H1 (cell line): ENCODE results near the gene PIAS3. TPM values are rescaled to one million over a fixed set of nuclear protein-coding genes. Genes with fewer than 3 reads are reported as not detected.

Experiments used
- ASH2L ChIP-seq: fragments of 200-600, 300-600 bp; sonication (generic); IDR thresholded peaks from one replicate; pipeline ENCODE4 v1.7.1; 2017; ENCODE audit warnings: low read length
- BCL11A ChIP-seq, 2 experiments: IDR thresholded peaks; one replicate each; pipeline ENCODE4 v1.6.1; 2011; ENCODE audit warnings: low read depth in 2 of 2, low read length in 2 of 2, mild to moderate bottlenecking in 2 of 2
- PHF8 ChIP-seq: fragments of 200-600 bp; sonication (generic); conservative IDR thresholded peaks from 2 replicates; pipeline ENCODE4 v1.7.1; 2012; ENCODE audit warnings: low read depth, mild to moderate bottlenecking, inconsistent platforms, low read length, moderate library complexity
- POLR2A ChIP-seq, 2 experiments: IDR thresholded peaks; 1 replicate in 1 of 2; 2 replicates in 1 of 2; pipeline ENCODE4 v1.6.1; 2011; ENCODE audit warnings: low read depth in 2 of 2, low read length in 2 of 2, mild to moderate bottlenecking in 2 of 2; ENCODE audit errors: control extremely low read depth in 1 of 2
- POLR2AphosphoS5 ChIP-seq: IDR thresholded peaks from 2 replicates; pipeline ENCODE4 v1.6.1; 2011; ENCODE audit warnings: low read depth, low read length
- SAP30 ChIP-seq: fragments of 300-600 bp; sonication (generic); IDR thresholded peaks from 2 replicates; pipeline ENCODE4 v1.7.1; 2012; ENCODE audit warnings: low read length, moderate library complexity, mild to moderate bottlenecking, inconsistent platforms; ENCODE audit not compliant: insufficient read depth, insufficient replicate concordance
- SUZ12 ChIP-seq: fragments of 200-600 bp; sonication (generic); IDR thresholded peaks from 2 replicates; pipeline ENCODE4 v1.6.1; 2012; ENCODE audit warnings: mild to moderate bottlenecking, inconsistent platforms, low read length, moderate library complexity, mixed read lengths
- polyA plus RNA-seq, 7 experiments: library from polyadenylated mRNA; depleted of rRNA in 3 of 7; stranded (reverse) in 5 of 7; unstranded in 2 of 7; fragments of >200 nt in 5 of 7; fragments of 200-250 nt in 2 of 7; gene quantifications; 1 replicate in 5 of 7; 2 replicates in 1 of 7; 4 replicates in 1 of 7; pipeline versions ENCODE4 v1.2.1 to v1.2.3, GENCODE V29; 2011 to 2013; ENCODE audit warnings: missing spikeins in 2 of 7, mixed read lengths in 2 of 7
- total RNA-seq: library from RNA; stranded (reverse); fragmentation: NEBNext Ultra II Directional; extraction: Animal tissue kit (Norgen Biotek cat#: 25700); gene quantifications from 2 replicates; pipeline ENCODE4 v1.2.1, GENCODE V29; 2021

Gene PIAS3
- total and polyA plus RNA-seq, 2 of the 8 experiments (the other 6 are each of a cell fraction or from before 2014, with no cell fraction given), result 36.7 to 49.9 TPM

GRCh38 chr1:145859491-145860023, 676 bp upstream of the PIAS3 start (continued):
- peak; percentile 78 for TF ChIP-seq PHF8
- TF ChIP-seq ASH2L, result peak; percentile 87
- TF ChIP-seq POLR2A (IDR thresholded peaks at IDR 0.05; ENCODE audit: control extremely low read depth in 1 of 2, low read depth in 2 of 2, low read length in 2 of 2), result peak in 1 of 2 experiments; percentile 77; a peak in 2 of 3 replicates
- TF ChIP-seq BCL11A (IDR thresholded peaks at IDR 0.05; ENCODE audit: low read depth in 2 of 2, low read length in 2 of 2), result no peak
- peak; percentile 50; the same call in 1 of the 2 replicates for TF ChIP-seq POLR2AphosphoS5
- no peak for TF ChIP-seq SUZ12
- TF ChIP-seq SAP30, result peak; percentile 4
- TF ChIP-seq, all 59 proteins: peak for 9
